Tongue (tissue), 2 donors: ENCODE measurements around the gene KIF25. TPM values are rescaled to one million over a fixed set of nuclear protein-coding genes. Genes with fewer than 3 reads are reported as not detected.
A peak's percentile ranks its signal among the peaks of the same experiment; 100 is the strongest.
"Not testable (repeated sequence)": the region's sequence is repeated elsewhere in the genome, so short reads cannot be mapped to it uniquely, and the experiment has no call there.

Experiments used
- DNase-seq: peaks from one replicate; pipeline ENCODE4 v3.0.0-alpha.2; 2015
- total RNA-seq: library from RNA; depleted of rRNA; stranded (reverse); fragments of >200 nt; gene quantifications from one replicate; pipeline ENCODE4 v1.2.3, GENCODE V29; 2014

Gene KIF25
- total RNA-seq, 1 donor from 2014 or later: 0.82 TPM

GRCh38 chr6:167975458-167975857, 22.0 kb upstream of the KIF25 start:
- DNase-seq: no peak

- not testable (repeated sequence) for DNase-seq
Observed at GRCh38 chr6:167976116-167976657, 21.3 kb upstream of the KIF25 start.

- DNase-seq: no peak
Observed at GRCh38 chr6:167976708-167977107, 20.8 kb upstream of the KIF25 start.

GRCh38 chr6:167977717-167978467, 19.6 kb upstream of the KIF25 start:
- DNase-seq: no peak

- DNase-seq: no peak
Observed at GRCh38 chr6:167978607-167979006, 18.9 kb upstream of the KIF25 start.

GRCh38 chr6:167979436-167980139, 17.9 kb upstream of the KIF25 start:
- DNase-seq: no peak

GRCh38 chr6:167980911-167981580, 16.4 kb upstream of the KIF25 start:
- no peak for DNase-seq

GRCh38 chr6:167981916-167982462, 15.5 kb upstream of the KIF25 start:
- no peak for DNase-seq

GRCh38 chr6:167984144-167984719, 13.2 kb upstream of the KIF25 start:
- DNase-seq: no peak

GRCh38 chr6:167984876-167985604, 12.4 kb upstream of the KIF25 start:
- no peak for DNase-seq

- no peak for DNase-seq
Observed at GRCh38 chr6:167985911-167986595, 11.4 kb upstream of the KIF25 start.

- peak; percentile 61 for DNase-seq
Observed at GRCh38 chr6:167987396-167988153, 9.9 kb upstream of the KIF25 start.

- no peak for DNase-seq
Observed at GRCh38 chr6:167988154-167988495, 9.3 kb upstream of the KIF25 start.

- no peak for DNase-seq
Observed at GRCh38 chr6:167988945-167989841, 8.3 kb upstream of the KIF25 start.

GRCh38 chr6:167990016-167990945, 7.2 kb upstream of the KIF25 start:
- no peak for DNase-seq

GRCh38 chr6:167993169-167993568, 4.3 kb upstream of the KIF25 start:
- peak; percentile 32 for DNase-seq

- no peak for DNase-seq
Observed at GRCh38 chr6:167993831-167994230, 3.6 kb upstream of the KIF25 start.

GRCh38 chr6:167995302-167995701, 2.2 kb upstream of the KIF25 start:
- no peak for DNase-seq
